ENCODE measurements around the gene CFAP92. TPM values are rescaled to one million over a fixed set of nuclear protein-coding genes. Genes with fewer than 3 reads are reported as not detected.

CFAP92 gene
- total RNA-seq, 1 donor from 2014 or later, result 3.7 TPM

DNA sequence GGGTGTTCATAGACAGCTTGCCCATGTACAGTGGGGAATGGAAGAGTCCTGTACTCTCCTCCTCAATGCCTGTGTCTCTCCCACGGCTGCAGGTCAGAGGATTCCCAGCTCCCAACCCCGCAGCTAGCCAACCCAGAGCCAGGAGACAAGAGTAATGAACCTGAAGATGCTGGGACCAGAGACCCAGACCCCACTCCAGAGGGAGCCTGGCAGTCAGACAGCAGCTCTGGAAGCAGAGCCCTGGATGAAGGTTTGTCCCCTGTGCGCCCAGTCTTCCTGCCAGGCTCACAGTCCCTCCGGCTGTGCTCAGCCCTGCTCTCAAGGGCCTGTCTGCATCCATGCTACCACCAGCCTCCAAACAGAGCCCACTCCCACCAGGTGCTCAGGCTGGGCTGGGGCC lies 36.7 kb upstream of the CFAP92 start:
- no peak overlapping the region for H3K27ac Mint-ChIP-seq (ENCODE audit: unreplicated experiment)
- no peak overlapping the region for H3K4me3 Mint-ChIP-seq (ENCODE audit: unreplicated experiment)
- no peak for DNase-seq (ENCODE audit: low spot score)
- H3K4me1 Mint-ChIP-seq (ENCODE audit: unreplicated experiment), result peaks cover 29% of the 10 kb centered on the region
- TF ChIP-seq, protein P1, sequence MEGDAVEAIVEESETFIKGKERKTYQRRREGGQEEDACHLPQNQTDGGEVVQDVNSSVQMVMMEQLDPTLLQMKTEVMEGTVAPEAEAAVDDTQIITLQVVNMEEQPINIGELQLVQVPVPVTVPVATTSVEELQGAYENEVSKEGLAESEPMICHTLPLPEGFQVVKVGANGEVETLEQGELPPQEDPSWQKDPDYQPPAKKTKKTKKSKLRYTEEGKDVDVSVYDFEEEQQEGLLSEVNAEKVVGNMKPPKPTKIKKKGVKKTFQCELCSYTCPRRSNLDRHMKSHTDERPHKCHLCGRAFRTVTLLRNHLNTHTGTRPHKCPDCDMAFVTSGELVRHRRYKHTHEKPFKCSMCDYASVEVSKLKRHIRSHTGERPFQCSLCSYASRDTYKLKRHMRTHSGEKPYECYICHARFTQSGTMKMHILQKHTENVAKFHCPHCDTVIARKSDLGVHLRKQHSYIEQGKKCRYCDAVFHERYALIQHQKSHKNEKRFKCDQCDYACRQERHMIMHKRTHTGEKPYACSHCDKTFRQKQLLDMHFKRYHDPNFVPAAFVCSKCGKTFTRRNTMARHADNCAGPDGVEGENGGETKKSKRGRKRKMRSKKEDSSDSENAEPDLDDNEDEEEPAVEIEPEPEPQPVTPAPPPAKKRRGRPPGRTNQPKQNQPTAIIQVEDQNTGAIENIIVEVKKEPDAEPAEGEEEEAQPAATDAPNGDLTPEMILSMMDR (IDR thresholded peaks at IDR 0.05; ENCODE audit: unreplicated experiment), result no peak
- no peaks in the 10 kb centered on the region for H3K9me3 Mint-ChIP-seq (ENCODE audit: unreplicated experiment)
- peaks cover 31% of the 10 kb centered on the region for H3K36me3 Mint-ChIP-seq (ENCODE audit: low read depth, unreplicated experiment)
- H3K27me3 Mint-ChIP-seq (ENCODE audit: unreplicated experiment), result peaks cover 2% of the 10 kb centered on the region

DNA sequence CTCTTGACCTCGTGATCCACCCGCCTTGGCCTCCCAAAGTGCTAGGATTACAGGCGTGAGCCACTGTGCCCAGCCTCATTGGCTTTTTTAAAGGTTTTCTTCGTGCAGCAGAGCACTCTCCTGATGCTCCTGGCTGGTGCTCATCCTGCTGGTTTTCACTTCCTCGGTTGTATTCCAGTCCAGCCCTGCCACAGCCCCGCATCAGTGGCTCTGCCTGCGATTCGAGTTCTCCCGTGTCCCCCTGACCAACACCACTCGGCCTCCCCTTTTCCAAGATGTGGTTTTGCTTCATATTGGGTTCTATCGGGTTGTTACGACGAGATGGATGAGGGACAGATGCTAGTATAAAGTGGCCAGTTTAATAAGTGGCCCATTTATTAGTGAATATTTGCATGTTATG lies 35.0 kb upstream of the CFAP92 start:
- DNase-seq (ENCODE audit: low spot score), result no peak
- TF ChIP-seq, protein P1 (IDR thresholded peaks at IDR 0.05; ENCODE audit: unreplicated experiment), result no peak
- peaks cover 4% of the 10 kb centered on the region for H3K27me3 Mint-ChIP-seq (ENCODE audit: unreplicated experiment)

DNA sequence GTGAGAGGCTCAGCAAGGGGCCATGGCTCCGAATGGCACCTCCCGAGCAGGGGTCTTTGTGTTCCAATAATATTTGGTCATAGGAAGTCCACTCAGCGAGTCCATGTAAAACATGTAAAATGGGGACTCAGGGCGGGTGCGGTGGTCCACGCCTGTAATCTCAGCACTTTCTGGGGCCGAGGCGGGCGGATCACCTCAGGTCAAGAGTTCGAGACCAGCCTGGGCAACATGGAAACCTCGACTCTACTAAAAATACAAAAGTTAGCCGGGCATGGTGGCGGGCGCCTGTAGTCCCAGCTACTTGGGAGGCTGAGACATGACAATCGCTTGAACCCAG lies 33.6 kb upstream of the CFAP92 start:
- H3K9me3 Mint-ChIP-seq (ENCODE audit: unreplicated experiment), result no peaks in the 10 kb centered on the region
- H3K4me1 Mint-ChIP-seq (ENCODE audit: unreplicated experiment), result peaks cover 25% of the 10 kb centered on the region
- TF ChIP-seq, protein P1 (IDR thresholded peaks at IDR 0.05; ENCODE audit: unreplicated experiment), result no peak
- peaks cover 6% of the 10 kb centered on the region for H3K27me3 Mint-ChIP-seq (ENCODE audit: unreplicated experiment)
- no peak overlapping the region for H3K4me3 Mint-ChIP-seq (ENCODE audit: unreplicated experiment)
- peaks cover 34% of the 10 kb centered on the region for H3K36me3 Mint-ChIP-seq (ENCODE audit: low read depth, unreplicated experiment)
- no peak for DNase-seq (ENCODE audit: low spot score)
- H3K27ac Mint-ChIP-seq (ENCODE audit: unreplicated experiment), result no peak overlapping the region

More for the DNA sequence above, 35.0 kb upstream of the CFAP92 start:
- peaks cover 32% of the 10 kb centered on the region for H3K4me1 Mint-ChIP-seq (ENCODE audit: unreplicated experiment)
- H3K36me3 Mint-ChIP-seq (ENCODE audit: low read depth, unreplicated experiment), result peaks cover 40% of the 10 kb centered on the region
- H3K27ac Mint-ChIP-seq (ENCODE audit: unreplicated experiment), result no peak overlapping the region
- no peak overlapping the region for H3K4me3 Mint-ChIP-seq (ENCODE audit: unreplicated experiment)
- no peaks in the 10 kb centered on the region for H3K9me3 Mint-ChIP-seq (ENCODE audit: unreplicated experiment)

DNA sequence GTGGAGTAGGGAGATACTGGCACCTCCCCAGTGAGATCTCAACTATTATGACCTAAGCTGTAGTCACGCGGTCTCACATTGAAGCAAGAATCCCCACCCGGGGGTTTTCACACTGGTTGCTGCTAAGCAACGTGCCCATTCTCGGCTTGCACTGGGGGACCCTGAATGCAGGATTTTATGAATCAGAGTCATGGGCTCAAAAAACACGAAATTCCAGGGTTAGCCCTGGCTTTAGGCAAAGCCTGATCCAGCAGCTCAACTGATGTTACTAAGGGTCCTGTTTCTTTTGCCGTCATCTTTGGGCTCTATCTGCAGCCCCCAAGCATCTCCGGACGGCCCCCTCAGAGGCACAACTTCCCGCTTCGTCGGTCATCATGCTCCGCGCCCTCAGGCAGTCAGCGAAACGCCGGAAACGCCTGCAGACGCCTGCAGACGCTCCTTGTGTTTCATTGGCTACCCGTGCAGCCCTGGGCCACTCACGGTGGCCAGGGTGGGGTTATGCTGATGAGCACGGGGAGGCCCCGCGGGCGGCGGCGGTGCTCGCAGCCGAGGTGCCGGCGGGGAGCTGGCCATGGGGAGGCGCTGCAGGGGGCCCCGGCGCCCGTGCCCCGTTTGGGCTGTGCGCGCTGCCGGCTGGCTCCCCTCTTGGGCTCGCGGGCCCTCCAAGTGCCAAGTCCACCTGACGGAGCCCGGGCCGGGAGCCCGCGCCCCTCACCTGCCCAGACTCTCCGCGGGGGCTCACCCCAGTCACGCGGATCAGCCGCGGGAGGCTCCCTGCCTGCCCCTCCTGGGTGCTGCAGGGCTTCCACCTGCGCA lies 33.1 kb upstream of the CFAP92 start:
- TF ChIP-seq, protein P1 (IDR thresholded peaks at IDR 0.05; ENCODE audit: unreplicated experiment), result peak; percentile 18
- peak; percentile 56 for DNase-seq (ENCODE audit: low spot score)
- Mint-ChIP-seq H3K27me3 (ENCODE audit: unreplicated experiment) (peaks cover 8% of the 10 kb centered on the region), H3K27ac (ENCODE audit: unreplicated experiment) (no peak overlapping the region), H3K4me1 (ENCODE audit: unreplicated experiment) (peaks cover 25% of the 10 kb centered on the region), H3K9me3 (ENCODE audit: unreplicated experiment) (no peaks in the 10 kb centered on the region), H3K4me3 (ENCODE audit: unreplicated experiment) (no peak overlapping the region), H3K36me3 (ENCODE audit: low read depth, unreplicated experiment) (peaks cover 40% of the 10 kb centered on the region)

DNA sequence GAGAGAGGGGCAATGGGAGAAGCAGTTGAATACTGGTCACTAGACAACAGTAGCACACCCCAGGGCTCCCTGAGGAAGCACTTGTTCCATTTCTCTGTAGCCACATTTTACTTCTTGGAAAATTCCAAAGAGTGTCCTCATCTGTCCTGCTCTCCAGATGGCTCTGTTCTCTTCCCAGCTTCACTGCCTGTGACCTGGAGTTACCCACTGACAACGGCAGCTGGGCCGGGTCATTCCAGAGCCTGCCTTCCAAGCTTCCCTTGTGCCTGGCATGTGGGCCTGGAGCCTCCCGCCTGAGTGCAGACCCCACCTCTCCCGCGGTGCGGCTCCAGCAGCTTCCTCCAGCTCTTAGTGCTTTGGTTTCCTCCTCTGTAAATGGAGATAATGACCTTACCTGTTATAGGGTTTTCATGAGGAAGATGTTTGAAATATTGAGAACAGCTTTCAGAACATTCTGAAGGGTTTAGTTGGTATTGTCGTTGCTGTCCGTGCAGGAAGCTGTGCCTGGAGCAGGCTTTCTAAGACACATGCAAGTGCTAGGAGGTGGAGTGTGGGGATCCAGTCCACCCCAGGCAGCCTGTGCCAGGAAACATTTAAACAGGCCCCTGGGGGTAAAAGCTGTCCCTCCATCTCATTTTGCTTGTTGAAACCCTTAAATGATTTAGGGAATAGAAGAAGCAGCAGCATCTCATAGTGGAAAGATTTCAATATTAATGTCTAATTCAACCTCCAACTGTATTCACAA lies 32.0 kb upstream of the CFAP92 start:
- Mint-ChIP-seq H3K9me3 (ENCODE audit: unreplicated experiment) (no peaks in the 10 kb centered on the region), H3K4me1 (ENCODE audit: unreplicated experiment) (peaks cover 29% of the 10 kb centered on the region), H3K27ac (ENCODE audit: unreplicated experiment) (no peak overlapping the region), H3K4me3 (ENCODE audit: unreplicated experiment) (no peak overlapping the region), H3K36me3 (ENCODE audit: low read depth, unreplicated experiment) (peaks cover 40% of the 10 kb centered on the region), H3K27me3 (ENCODE audit: unreplicated experiment) (peaks cover 8% of the 10 kb centered on the region)
- no peak for DNase-seq (ENCODE audit: low spot score)
- TF ChIP-seq, protein P1 (IDR thresholded peaks at IDR 0.05; ENCODE audit: unreplicated experiment), result no peak

Data from endothelial cell (in vitro differentiated cells).